ENCODE measurements around the gene AP2B1.

DNA sequence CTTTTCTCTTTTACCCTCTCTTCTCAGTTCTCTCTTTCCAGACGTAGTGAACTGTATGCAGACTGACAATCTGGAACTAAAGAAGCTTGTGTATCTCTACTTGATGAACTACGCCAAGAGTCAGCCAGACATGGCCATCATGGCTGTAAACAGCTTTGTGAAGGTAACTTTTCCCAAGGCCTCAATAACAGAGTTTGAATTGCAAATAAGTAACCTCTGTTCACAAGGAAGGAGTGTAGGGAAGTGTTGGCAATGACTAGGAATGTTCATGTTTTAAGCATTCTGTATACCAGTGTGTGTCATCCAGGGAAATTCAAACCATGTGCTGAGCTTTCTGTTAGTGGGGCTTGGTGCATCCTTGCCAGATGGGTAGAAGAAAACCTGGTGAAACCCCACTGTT, 18.6 kb downstream of the AP2B1 start:
- TF ChIP-seq, protein P1, sequence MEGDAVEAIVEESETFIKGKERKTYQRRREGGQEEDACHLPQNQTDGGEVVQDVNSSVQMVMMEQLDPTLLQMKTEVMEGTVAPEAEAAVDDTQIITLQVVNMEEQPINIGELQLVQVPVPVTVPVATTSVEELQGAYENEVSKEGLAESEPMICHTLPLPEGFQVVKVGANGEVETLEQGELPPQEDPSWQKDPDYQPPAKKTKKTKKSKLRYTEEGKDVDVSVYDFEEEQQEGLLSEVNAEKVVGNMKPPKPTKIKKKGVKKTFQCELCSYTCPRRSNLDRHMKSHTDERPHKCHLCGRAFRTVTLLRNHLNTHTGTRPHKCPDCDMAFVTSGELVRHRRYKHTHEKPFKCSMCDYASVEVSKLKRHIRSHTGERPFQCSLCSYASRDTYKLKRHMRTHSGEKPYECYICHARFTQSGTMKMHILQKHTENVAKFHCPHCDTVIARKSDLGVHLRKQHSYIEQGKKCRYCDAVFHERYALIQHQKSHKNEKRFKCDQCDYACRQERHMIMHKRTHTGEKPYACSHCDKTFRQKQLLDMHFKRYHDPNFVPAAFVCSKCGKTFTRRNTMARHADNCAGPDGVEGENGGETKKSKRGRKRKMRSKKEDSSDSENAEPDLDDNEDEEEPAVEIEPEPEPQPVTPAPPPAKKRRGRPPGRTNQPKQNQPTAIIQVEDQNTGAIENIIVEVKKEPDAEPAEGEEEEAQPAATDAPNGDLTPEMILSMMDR (IDR thresholded peaks at IDR 0.05), result no peak
- TF ChIP-seq POLR2A (IDR thresholded peaks at IDR 0.05) (no peak), POLR2AphosphoS5 (IDR thresholded peaks at IDR 0.05) (no peak)
